Bone marrow (tissue), 2 donors: ENCODE results near the gene ABCC6.
"Not testable (repeated sequence)": the region's sequence is repeated elsewhere in the genome, so short reads cannot be mapped to it uniquely, and the experiment has no call there.

Experiments
- DNase-seq, 2 donors: peaks; one replicate each; lab custom pipeline; 2025; lab: John Stamatoyannopoulos, UW

ABCC6 gene

GRCh38 chr16:16222850-16223661 is at the start of gene ABCC6:
TSS of gene ABCC6 (minus strand) at chr16:16223494. CDS start at chr16:16223434, 60 bp downstream.
- DNase-seq, result not testable (repeated sequence)

GRCh38 chr16:16272573-16273221 is 49.4 kb upstream of the ABCC6 start:
- not testable (repeated sequence) for DNase-seq

- DNase-seq, result not testable (repeated sequence)
These were observed 48.4 kb upstream of the ABCC6 start for GRCh38 chr16:16271658-16272057.

- not testable (repeated sequence) for DNase-seq
These were observed 45.0 kb upstream of the ABCC6 start for GRCh38 chr16:16268185-16268808.

GRCh38 chr16:16267708-16268107 is 44.4 kb upstream of the ABCC6 start:
- not testable (repeated sequence) for DNase-seq

GRCh38 chr16:16265044-16265443 is 41.8 kb upstream of the ABCC6 start:
- not testable (repeated sequence) for DNase-seq

GRCh38 chr16:16263947-16264346 is 40.7 kb upstream of the ABCC6 start:
- DNase-seq, result not testable (repeated sequence)

GRCh38 chr16:16262954-16263555 is 39.8 kb upstream of the ABCC6 start:
- DNase-seq, result not testable (repeated sequence)

- not testable (repeated sequence) for DNase-seq
These were observed 36.7 kb upstream of the ABCC6 start for GRCh38 chr16:16259971-16260370.

GRCh38 chr16:16258822-16259221 is 35.5 kb upstream of the ABCC6 start:
- DNase-seq, result not testable (repeated sequence)

GRCh38 chr16:16257301-16257923 is 34.1 kb upstream of the ABCC6 start:
- DNase-seq, result not testable (repeated sequence)

GRCh38 chr16:16252377-16252776 is 29.1 kb upstream of the ABCC6 start:
- not testable (repeated sequence) for DNase-seq

- not testable (repeated sequence) for DNase-seq
These were observed 26.5 kb upstream of the ABCC6 start for GRCh38 chr16:16249621-16250330.

GRCh38 chr16:16247439-16247838 is 24.1 kb upstream of the ABCC6 start:
- DNase-seq, result not testable (repeated sequence)

GRCh38 chr16:16246578-16247262 is 23.4 kb upstream of the ABCC6 start:
- not testable (repeated sequence) for DNase-seq

- DNase-seq, result not testable (repeated sequence)
These were observed 20.6 kb upstream of the ABCC6 start for GRCh38 chr16:16243886-16244285.

- not testable (repeated sequence) for DNase-seq
These were observed 17.4 kb upstream of the ABCC6 start for GRCh38 chr16:16240667-16241066.

GRCh38 chr16:16237738-16238137 is 14.4 kb upstream of the ABCC6 start:
- DNase-seq, result not testable (repeated sequence)

- DNase-seq, result not testable (repeated sequence)
These were observed 13.8 kb upstream of the ABCC6 start for GRCh38 chr16:16237071-16237470.

- DNase-seq, result not testable (repeated sequence)
These were observed 9.4 kb upstream of the ABCC6 start for GRCh38 chr16:16232692-16233061.
